ENCODE results near the gene PLK3.
"Not testable (repeated sequence)": the region's sequence is repeated elsewhere in the genome, so short reads cannot be mapped to it uniquely, and the experiment has no call there.

The PLK3 gene

GRCh38 chr1:44787506-44787905, 12.7 kb upstream of the PLK3 start:
- no peak for DNase-seq

GRCh38 chr1:44788120-44788860, 11.9 kb upstream of the PLK3 start, which contains the start of gene BEST4:
TSS of gene BEST4 (minus strand) at chr1:44788170. CDS start at chr1:44787705, 465 bp downstream.
- no peak for DNase-seq

- no peak for DNase-seq
These were observed 9.0 kb upstream of the PLK3 start for GRCh38 chr1:44790968-44791801.

- DNase-seq, result no peak
These were observed 7.3 kb upstream of the PLK3 start for GRCh38 chr1:44792736-44793502.

GRCh38 chr1:44797886-44798285, 2.3 kb upstream of the PLK3 start:
- not testable (repeated sequence) for DNase-seq

GRCh38 chr1:44798481-44799365, 1.5 kb upstream of the PLK3 start:
- no peak for DNase-seq

- DNase-seq, result peak; percentile 26
These were observed 1.5 kb downstream of the PLK3 start for GRCh38 chr1:44801491-44802305.

GRCh38 chr1:44802306-44803061, 2.3 kb downstream of the PLK3 start:
- peak; percentile 71 for DNase-seq

GRCh38 chr1:44803062-44803311, 2.8 kb downstream of the PLK3 start:
- no peak for DNase-seq

- DNase-seq, result no peak
These were observed 3.3 kb downstream of the PLK3 start for GRCh38 chr1:44803312-44804095.

- peak; percentile 17 for DNase-seq
These were observed 5.3 kb downstream of the PLK3 start for GRCh38 chr1:44805311-44806024.

- DNase-seq, result peak; percentile 22
These were observed 6.0 kb downstream of the PLK3 start for GRCh38 chr1:44806025-44806703.

- no peak for DNase-seq
These were observed 6.7 kb downstream of the PLK3 start, which contains the start of gene DYNLT4 for GRCh38 chr1:44806704-44807363. TSS of gene DYNLT4 (minus strand) at chr1:44807351. CDS start at chr1:44806668, 683 bp downstream.

GRCh38 chr1:44807364-44808062, 7.3 kb downstream of the PLK3 start:
- DNase-seq, result peak; percentile 96

- DNase-seq, result peak; percentile 96
These were observed 8.1 kb downstream of the PLK3 start, which contains the start of gene BTBD19 for GRCh38 chr1:44808063-44808937. TSS of gene BTBD19 (plus strand) at chr1:44808523. CDS start at chr1:44808821, 298 bp downstream.
